SH-SY5Y (cell line): ENCODE data around the gene EXOC2.

Source experiments
- GATA2 ChIP-seq: IDR thresholded peaks from 2 replicates; pipeline ENCODE4 v1.6.1; 2011; ENCODE audit warnings: mild to moderate bottlenecking, low read depth, low read length
- GATA3 ChIP-seq: IDR thresholded peaks from 2 replicates; pipeline ENCODE4 v1.6.1; 2011; ENCODE audit warnings: low read depth, mild to moderate bottlenecking, low read length, moderate library complexity

- TF ChIP-seq GATA2 (no peak), GATA3 (no peak)
These were observed 152.4 kb downstream of the EXOC2 start for GRCh38 chr6:540490-540889.
